Activated CD8-positive, alpha-beta T cell treated with anti-CD3 and anti-CD28 coated beads, Interleukin-2, amount 10 ng/mL, durations not matched to agents 7 days and 5 days (primary cell): ENCODE measurements around the gene EFCAB11. TPM values are rescaled to one million over a fixed set of nuclear protein-coding genes. Genes with fewer than 3 reads are reported as not detected.
A peak's percentile ranks its signal among the peaks of the same experiment; 100 is the strongest.

Source experiments
- ATAC-seq: fragments of 150-1000 bp; cut with Tn5 transposase; one replicate; pipeline ENCODE4 v1.10.0; 2021; ENCODE audit warnings: moderate library complexity
- CTCF ChIA-PET: fragments of 350-600 bp; sonication (Branson Sonifier 250); formaldehyde crosslinking; loops from one replicate; lab custom pipeline; 2021; ENCODE audit warnings: antibody characterized with exemption; lab: Charles Lee
- POLR2A ChIA-PET: fragments of 350-600 bp; sonication (Branson Sonifier 250); formaldehyde crosslinking; loops from one replicate; lab custom pipeline; 2021; ENCODE audit warnings: antibody characterized with exemption; lab: Charles Lee
- DNase-seq: peaks from one replicate; pipeline ENCODE4 v3.0.0-alpha.2; 2020
- H3K27ac Mint-ChIP-seq: one replicate; pipeline ENCODE4 v1.8.0; 2021; ENCODE audit warnings: mild to moderate bottlenecking, mixed read lengths
- H3K27me3 Mint-ChIP-seq: one replicate; pipeline ENCODE4 v1.8.0; 2021; ENCODE audit warnings: low read depth, mixed read lengths
- H3K36me3 Mint-ChIP-seq: one replicate; pipeline ENCODE4 v1.8.0; 2021; ENCODE audit warnings: low read depth, mixed read lengths
- H3K4me1 Mint-ChIP-seq: one replicate; pipeline ENCODE4 v1.8.0; 2021; ENCODE audit warnings: low read depth, mixed read lengths
- H3K4me3 Mint-ChIP-seq: one replicate; pipeline ENCODE4 v1.8.0; 2021; ENCODE audit warnings: mild to moderate bottlenecking, mixed read lengths
- H3K9me3 Mint-ChIP-seq: one replicate; pipeline ENCODE4 v1.8.0; 2022; ENCODE audit warnings: mixed read lengths; ENCODE audit not compliant: insufficient read depth
- total RNA-seq, 2 experiments: library from RNA; stranded (reverse); gene quantifications; one replicate each; pipeline ENCODE4 v1.2.3, GENCODE V29; 2021

EFCAB11 gene
- total RNA-seq, 2 experiments from 2014 or later, result 9.8 to 11.9 TPM

GRCh38 chr14:89773644-89774316 is 180.8 kb downstream of the EFCAB11 start:
- no peaks in the 10 kb centered on the region for H3K36me3 Mint-ChIP-seq
- no peaks in the 10 kb centered on the region for H3K9me3 Mint-ChIP-seq
- peaks cover 37% of the 10 kb centered on the region for H3K4me1 Mint-ChIP-seq
- H3K27me3 Mint-ChIP-seq, result peaks cover 7% of the 10 kb centered on the region
- POLR2A ChIA-PET, result interaction anchor here (0.9 to 1.3 kb wide), 2 partner anchors 154 to 156 kb away, joined by 3 read pairs; no protein-coding TSS in a partner anchor
- CTCF ChIA-PET, result interaction anchor here (0.9 to 1.9 kb wide), 2 partner anchors 203 to 746 kb away, joined by 3 to 5 read pairs; no protein-coding TSS in a partner anchor
- ATAC-seq, result peak; percentile 91
- peak overlapping the region; percentile 56 for H3K4me3 Mint-ChIP-seq
- H3K27ac Mint-ChIP-seq, result peak overlapping the region; percentile 75
- DNase-seq, result peak; percentile 80

- peaks cover 37% of the 10 kb centered on the region for H3K4me1 Mint-ChIP-seq
- CTCF ChIA-PET, result interaction anchor here (0.9 to 1.9 kb wide), 4 partner anchors 9 to 745 kb away, joined by 3 to 5 read pairs (median 4); no protein-coding TSS in a partner anchor
- POLR2A ChIA-PET, result interaction anchor here (0.9 to 1.3 kb wide), 2 partner anchors 153 to 155 kb away, joined by 3 read pairs; no protein-coding TSS in a partner anchor
- H3K4me3 Mint-ChIP-seq, result peak overlapping the region; percentile 56
- no peaks in the 10 kb centered on the region for H3K9me3 Mint-ChIP-seq
- ATAC-seq (peak; percentile 2), DNase-seq (no peak)
- H3K36me3 Mint-ChIP-seq, result no peaks in the 10 kb centered on the region
- peak overlapping the region; percentile 75 for H3K27ac Mint-ChIP-seq
- peaks cover 6% of the 10 kb centered on the region for H3K27me3 Mint-ChIP-seq
Observed at GRCh38 chr14:89773151-89773550, 181.4 kb downstream of the EFCAB11 start.

- Mint-ChIP-seq H3K9me3 (no peaks in the 10 kb centered on the region), H3K27me3 (peaks cover 5% of the 10 kb centered on the region), H3K4me1 (peaks cover 53% of the 10 kb centered on the region), H3K4me3 (no peak overlapping the region), H3K27ac (no peak overlapping the region), H3K36me3 (peaks cover 2% of the 10 kb centered on the region)
- ChIA-PET POLR2A (interaction anchor here (1.4 kb wide), 1 partner anchor 153 kb away, joined by 4 read pairs; no protein-coding TSS in a partner anchor), CTCF (interaction anchor here (1.3 to 1.5 kb wide), 2 partner anchors 103 to 731 kb away, joined by 3 read pairs; no protein-coding TSS in a partner anchor)
- ATAC-seq (no peak), DNase-seq (no peak)
Observed at GRCh38 chr14:89771251-89771650, 183.3 kb downstream of the EFCAB11 start.

- Mint-ChIP-seq H3K36me3 (peaks cover 5% of the 10 kb centered on the region), H3K27ac (peak overlapping the region; percentile 85), H3K27me3 (peaks cover 5% of the 10 kb centered on the region), H3K9me3 (no peaks in the 10 kb centered on the region), H3K4me1 (peaks cover 39% of the 10 kb centered on the region), H3K4me3 (peak overlapping the region; percentile 10)
- peak; percentile 82 for DNase-seq
- POLR2A ChIA-PET, result interaction anchor here (0.7 kb wide), 1 partner anchor 149 kb away, joined by 4 read pairs; no protein-coding TSS in a partner anchor
- CTCF ChIA-PET, result interaction anchor here (0.6 to 2.9 kb wide), 18 partner anchors 17 to 464 kb away, joined by 3 to 14 read pairs (median 4); no protein-coding TSS in a partner anchor
- peak; percentile 93 for ATAC-seq
Observed at GRCh38 chr14:89767861-89768268, 186.7 kb downstream of the EFCAB11 start.

- H3K27ac Mint-ChIP-seq, result peak overlapping the region; percentile 85
- no peak for DNase-seq
- ChIA-PET POLR2A (no interaction called here), CTCF (interaction anchor here (0.6 to 2.9 kb wide), 21 partner anchors 16 to 463 kb away, joined by 3 to 14 read pairs (median 4); no protein-coding TSS in a partner anchor)
- ATAC-seq, result peak; percentile 25
- H3K27me3 Mint-ChIP-seq, result peaks cover 3% of the 10 kb centered on the region
- peaks cover 35% of the 10 kb centered on the region for H3K4me1 Mint-ChIP-seq
- H3K36me3 Mint-ChIP-seq, result peaks cover 5% of the 10 kb centered on the region
- no peaks in the 10 kb centered on the region for H3K9me3 Mint-ChIP-seq
- H3K4me3 Mint-ChIP-seq, result peak overlapping the region; percentile 20
Observed at GRCh38 chr14:89767131-89767530, 187.4 kb downstream of the EFCAB11 start.

- peaks cover 21% of the 10 kb centered on the region for H3K4me1 Mint-ChIP-seq
- ATAC-seq (no peak), DNase-seq (no peak)
- peak overlapping the region; percentile 43 for H3K27ac Mint-ChIP-seq
- POLR2A ChIA-PET, result interaction anchor here (1.1 kb wide), 1 partner anchor 255 kb away, joined by 3 read pairs; no protein-coding TSS in a partner anchor
- no peak overlapping the region for H3K4me3 Mint-ChIP-seq
- H3K27me3 Mint-ChIP-seq, result no peaks in the 10 kb centered on the region
- H3K36me3 Mint-ChIP-seq, result peaks cover 5% of the 10 kb centered on the region
- CTCF ChIA-PET, result interaction anchor here (1.2 to 2.9 kb wide), 3 partner anchors 44 to 414 kb away, joined by 4 to 14 read pairs (median 6); no protein-coding TSS in a partner anchor
- no peaks in the 10 kb centered on the region for H3K9me3 Mint-ChIP-seq
Observed at GRCh38 chr14:89765346-89765745, 189.2 kb downstream of the EFCAB11 start.

GRCh38 chr14:89760086-89760485 is 194.4 kb downstream of the EFCAB11 start:
- Mint-ChIP-seq H3K4me1 (peaks cover 10% of the 10 kb centered on the region), H3K27me3 (no peaks in the 10 kb centered on the region), H3K36me3 (peaks cover 5% of the 10 kb centered on the region), H3K27ac (no peak overlapping the region), H3K4me3 (no peak overlapping the region), H3K9me3 (peaks cover 4% of the 10 kb centered on the region)
- no peak for DNase-seq
- ChIA-PET POLR2A (no interaction called here), CTCF (no interaction called here)
- ATAC-seq, result no peak

- CTCF ChIA-PET, result interaction anchor here (1.2 kb wide), 1 partner anchor 11 kb away, joined by 4 read pairs; no protein-coding TSS in a partner anchor
- Mint-ChIP-seq H3K4me3 (no peak overlapping the region), H3K27ac (no peak overlapping the region), H3K4me1 (peaks cover 10% of the 10 kb centered on the region), H3K9me3 (peaks cover 10% of the 10 kb centered on the region), H3K36me3 (peaks cover 10% of the 10 kb centered on the region), H3K27me3 (no peaks in the 10 kb centered on the region)
- DNase-seq (peak; percentile 1), ATAC-seq (no peak)
- POLR2A ChIA-PET, result no interaction called here
Observed at GRCh38 chr14:89757313-89757939, 197.1 kb downstream of the EFCAB11 start.

GRCh38 chr14:89755816-89756215 is 198.7 kb downstream of the EFCAB11 start:
- H3K9me3 Mint-ChIP-seq, result peaks cover 10% of the 10 kb centered on the region
- DNase-seq (no peak), ATAC-seq (no peak)
- POLR2A ChIA-PET, result no interaction called here
- no peaks in the 10 kb centered on the region for H3K27me3 Mint-ChIP-seq
- H3K36me3 Mint-ChIP-seq, result peaks cover 10% of the 10 kb centered on the region
- H3K27ac Mint-ChIP-seq, result no peak overlapping the region
- CTCF ChIA-PET, result no interaction called here
- H3K4me3 Mint-ChIP-seq, result no peak overlapping the region
- H3K4me1 Mint-ChIP-seq, result peaks cover 18% of the 10 kb centered on the region

- DNase-seq, result no peak
- H3K4me3 Mint-ChIP-seq, result no peak overlapping the region
- CTCF ChIA-PET, result no interaction called here
- POLR2A ChIA-PET, result no interaction called here
- peaks cover 10% of the 10 kb centered on the region for H3K36me3 Mint-ChIP-seq
- H3K27ac Mint-ChIP-seq, result no peak overlapping the region
- ATAC-seq, result no peak
- H3K4me1 Mint-ChIP-seq, result peaks cover 18% of the 10 kb centered on the region
- H3K27me3 Mint-ChIP-seq, result no peaks in the 10 kb centered on the region
- peaks cover 10% of the 10 kb centered on the region for H3K9me3 Mint-ChIP-seq
Observed at GRCh38 chr14:89753828-89754412, 200.6 kb downstream of the EFCAB11 start.

- H3K9me3 Mint-ChIP-seq, result peaks cover 10% of the 10 kb centered on the region
- peaks cover 9% of the 10 kb centered on the region for H3K4me1 Mint-ChIP-seq
- DNase-seq, result no peak
- H3K27me3 Mint-ChIP-seq, result no peaks in the 10 kb centered on the region
- no peak overlapping the region for H3K27ac Mint-ChIP-seq
- POLR2A ChIA-PET, result no interaction called here
- H3K36me3 Mint-ChIP-seq, result peaks cover 8% of the 10 kb centered on the region
- CTCF ChIA-PET, result interaction anchor here (0.7 to 1.4 kb wide), 3 partner anchors 17 to 160 kb away, joined by 4 read pairs; no protein-coding TSS in a partner anchor
- H3K4me3 Mint-ChIP-seq, result no peak overlapping the region
- ATAC-seq, result no peak
Observed at GRCh38 chr14:89750908-89751392, 203.6 kb downstream of the EFCAB11 start.
